ENCODE measurements around the gene ZFYVE19.

ZFYVE19 gene

DNA sequence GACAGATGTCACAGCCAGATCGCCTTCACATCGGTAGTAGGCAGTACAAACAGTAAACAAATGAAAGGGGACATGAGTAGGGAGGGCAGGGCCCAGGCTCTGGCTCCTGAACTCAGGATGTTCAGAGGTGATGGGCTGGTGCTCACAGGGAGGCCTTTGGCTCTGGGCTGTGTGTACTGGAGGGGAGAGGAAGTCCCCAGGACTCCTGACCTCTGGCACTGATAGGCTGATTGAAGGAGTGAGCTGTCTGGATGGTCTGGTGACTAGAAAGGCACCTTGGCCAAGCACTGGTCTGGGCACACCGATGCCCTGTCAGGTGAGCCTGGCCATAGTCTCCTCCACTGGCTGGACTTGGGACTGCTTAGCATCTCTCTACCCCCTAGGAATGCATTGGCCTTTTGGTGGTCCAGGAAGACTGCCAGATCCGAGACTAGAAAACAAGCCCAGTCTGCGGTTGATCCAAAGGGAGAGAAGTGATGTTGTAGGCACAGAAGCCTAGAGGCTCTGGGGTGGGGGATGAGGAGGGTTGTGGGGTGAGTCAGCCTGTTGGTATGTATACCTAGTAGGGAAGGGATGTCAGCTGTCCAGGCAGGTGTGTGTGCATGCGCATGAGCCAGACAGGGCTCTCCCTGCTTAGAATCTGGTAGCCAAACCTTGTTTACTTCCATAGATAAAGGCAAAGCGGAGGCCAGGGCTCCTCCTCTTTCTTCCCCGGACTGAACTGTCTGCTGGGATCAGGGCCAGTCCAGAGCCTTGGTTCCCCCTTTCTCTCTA is 38.8 kb downstream of the ZFYVE19 start:
- Histone ChIP-seq H3K4me3 (ENCODE audit: low read length in 2 of 2) (peak overlapping the region; percentile 68 to 87), H3K9ac (ENCODE audit: low read depth in 1 of 2, low read length in 2 of 2) (peak overlapping the region; percentile 88 to 94), H3K36me3 (ENCODE audit: control insufficient read depth in 2 of 2, insufficient read depth in 2 of 2, low read length in 2 of 2) (peaks cover 5% of the 10 kb centered on the region in 2 donors), H3K9me3 (ENCODE audit: control insufficient read depth in 2 of 2, low read length in 2 of 2) (no peaks in the 10 kb centered on the region), H3K4me1 (ENCODE audit: control insufficient read depth in 2 of 2, insufficient read depth in 2 of 2, low read length in 2 of 2) (peaks cover 25 to 26% of the 10 kb centered on the region in 2 donors), H3K27ac (ENCODE audit: low read depth in 2 of 2, low read length in 2 of 2) (peak overlapping the region; percentile 98), H3K27me3 (ENCODE audit: control insufficient read depth in 2 of 2, insufficient read depth in 2 of 2, low read length in 2 of 2) (no peaks in the 10 kb centered on the region)

DNA sequence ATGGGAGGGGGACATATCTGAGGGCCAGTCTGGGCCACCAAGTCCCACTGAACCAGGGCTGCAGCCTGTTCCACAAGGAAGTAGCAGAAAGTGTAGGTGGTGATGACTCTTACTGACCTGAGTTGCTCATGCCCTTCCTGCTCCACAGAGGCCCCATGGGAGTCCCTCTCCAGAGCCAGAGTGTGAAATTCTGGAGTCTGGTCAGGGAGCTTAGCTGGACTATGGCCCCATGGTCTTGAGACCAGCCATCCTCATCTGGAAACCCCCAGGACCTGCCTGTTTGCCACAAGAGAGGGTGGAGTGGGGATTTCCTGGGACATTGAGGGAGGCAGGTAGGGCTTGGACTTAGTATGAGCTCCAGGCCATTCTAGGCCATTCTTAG is 39.9 kb downstream of the ZFYVE19 start:
- H3K4me3 ChIP-seq (ENCODE audit: low read length in 2 of 2), result peak overlapping the region; percentile 68 to 87
- peaks cover 7 to 9% of the 10 kb centered on the region in 2 donors for H3K36me3 ChIP-seq (ENCODE audit: control insufficient read depth in 2 of 2, insufficient read depth in 2 of 2, low read length in 2 of 2)
- no peaks in the 10 kb centered on the region for H3K27me3 ChIP-seq (ENCODE audit: control insufficient read depth in 2 of 2, insufficient read depth in 2 of 2, low read length in 2 of 2)
- no peaks in the 10 kb centered on the region for H3K9me3 ChIP-seq (ENCODE audit: control insufficient read depth in 2 of 2, low read length in 2 of 2)
- peak overlapping the region; percentile 88 to 94 for H3K9ac ChIP-seq (ENCODE audit: low read depth in 1 of 2, low read length in 2 of 2)
- peak overlapping the region; percentile 98 for H3K27ac ChIP-seq (ENCODE audit: low read depth in 2 of 2, low read length in 2 of 2)
- H3K4me1 ChIP-seq (ENCODE audit: control insufficient read depth in 2 of 2, insufficient read depth in 2 of 2, low read length in 2 of 2), result peaks cover 26 to 31% of the 10 kb centered on the region in 2 donors

DNA sequence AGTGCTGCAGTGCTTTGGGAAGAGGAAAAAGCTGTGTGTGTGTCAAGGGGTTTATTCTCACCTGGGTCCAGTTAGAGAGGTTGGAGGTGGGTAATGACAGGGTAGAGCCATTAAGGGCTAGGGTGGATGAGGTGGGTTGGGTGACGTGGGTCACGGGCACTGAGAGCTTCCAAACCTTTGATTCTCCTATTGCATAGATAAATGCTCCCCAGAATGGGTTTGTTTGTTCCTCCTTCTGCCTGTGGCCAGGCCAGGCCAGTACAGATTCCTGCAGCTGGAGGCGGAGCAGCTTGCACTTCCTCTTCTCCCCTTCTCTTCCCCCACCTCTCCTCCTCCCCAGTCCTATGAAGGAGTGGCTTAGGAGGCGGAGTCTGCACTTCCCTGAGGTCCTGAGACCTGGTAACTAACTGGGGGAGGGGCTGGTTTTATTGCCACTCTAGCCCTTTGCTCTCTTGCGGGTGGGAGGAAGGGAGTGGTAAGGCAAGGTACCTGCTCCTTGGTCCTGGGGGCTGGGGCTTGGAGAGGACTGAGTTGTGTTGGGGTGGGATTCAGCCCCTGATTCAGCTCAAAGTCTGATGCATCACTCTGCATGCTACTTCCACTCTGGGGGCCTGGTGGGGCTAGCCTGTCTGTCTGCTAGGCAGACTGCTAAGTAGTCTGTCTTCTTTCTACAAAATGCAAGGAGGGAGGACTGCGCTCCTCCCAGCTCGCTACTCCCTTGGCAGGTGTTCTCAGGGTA is 40.5 kb downstream of the ZFYVE19 start:
- Histone ChIP-seq H3K4me1 (ENCODE audit: control insufficient read depth in 2 of 2, insufficient read depth in 2 of 2, low read length in 2 of 2) (peaks cover 31 to 35% of the 10 kb centered on the region in 2 donors), H3K9ac (ENCODE audit: low read depth in 1 of 2, low read length in 2 of 2) (peak overlapping the region; percentile 88 to 94), H3K27ac (ENCODE audit: low read depth in 2 of 2, low read length in 2 of 2) (peak overlapping the region; percentile 98), H3K27me3 (ENCODE audit: control insufficient read depth in 2 of 2, insufficient read depth in 2 of 2, low read length in 2 of 2) (no peaks in the 10 kb centered on the region), H3K36me3 (ENCODE audit: control insufficient read depth in 2 of 2, insufficient read depth in 2 of 2, low read length in 2 of 2) (peaks cover 9 to 12% of the 10 kb centered on the region in 2 donors), H3K9me3 (ENCODE audit: control insufficient read depth in 2 of 2, low read length in 2 of 2) (no peaks in the 10 kb centered on the region), H3K4me3 (ENCODE audit: low read length in 2 of 2) (peak overlapping the region; percentile 68 to 87)

DNA sequence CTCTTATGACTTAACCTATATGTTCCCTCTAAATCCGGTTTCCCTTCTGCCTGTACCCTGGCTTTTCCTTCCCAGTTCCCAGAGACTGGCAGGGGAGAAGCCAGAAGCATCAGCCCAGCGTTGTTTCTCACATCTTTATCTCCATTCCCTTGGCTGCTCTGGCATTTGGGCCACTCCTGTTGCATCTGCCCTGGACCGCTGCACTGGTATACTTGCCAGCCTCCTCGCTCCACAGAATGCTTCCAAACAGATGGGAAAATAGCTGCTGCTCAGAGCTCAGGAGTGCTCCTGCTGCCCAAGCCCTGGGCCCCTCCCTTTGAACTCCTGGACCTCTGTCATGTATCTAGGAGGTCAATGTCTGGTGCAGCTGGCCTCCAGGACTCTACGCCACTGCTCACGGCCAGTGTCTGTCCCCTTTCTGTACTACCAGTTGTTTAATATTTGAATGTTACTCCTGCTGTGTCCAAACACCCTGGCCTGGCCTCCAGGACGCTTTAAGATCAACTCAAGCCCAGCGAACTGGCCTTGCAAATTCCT is 43.8 kb downstream of the ZFYVE19 start:
- Histone ChIP-seq H3K9me3 (ENCODE audit: control insufficient read depth in 2 of 2, low read length in 2 of 2) (no peaks in the 10 kb centered on the region), H3K4me3 (ENCODE audit: low read length in 2 of 2) (no peak overlapping the region), H3K9ac (ENCODE audit: low read depth in 1 of 2, low read length in 2 of 2) (no peak overlapping the region), H3K27ac (ENCODE audit: low read depth in 2 of 2, low read length in 2 of 2) (peak overlapping the region; percentile 21 to 43), H3K36me3 (ENCODE audit: control insufficient read depth in 2 of 2, insufficient read depth in 2 of 2, low read length in 2 of 2) (peaks cover 36 to 39% of the 10 kb centered on the region in 2 donors), H3K27me3 (ENCODE audit: control insufficient read depth in 2 of 2, insufficient read depth in 2 of 2, low read length in 2 of 2) (no peaks in the 10 kb centered on the region), H3K4me1 (ENCODE audit: control insufficient read depth in 2 of 2, insufficient read depth in 2 of 2, low read length in 2 of 2) (peaks cover 38 to 42% of the 10 kb centered on the region in 2 donors)

DNA sequence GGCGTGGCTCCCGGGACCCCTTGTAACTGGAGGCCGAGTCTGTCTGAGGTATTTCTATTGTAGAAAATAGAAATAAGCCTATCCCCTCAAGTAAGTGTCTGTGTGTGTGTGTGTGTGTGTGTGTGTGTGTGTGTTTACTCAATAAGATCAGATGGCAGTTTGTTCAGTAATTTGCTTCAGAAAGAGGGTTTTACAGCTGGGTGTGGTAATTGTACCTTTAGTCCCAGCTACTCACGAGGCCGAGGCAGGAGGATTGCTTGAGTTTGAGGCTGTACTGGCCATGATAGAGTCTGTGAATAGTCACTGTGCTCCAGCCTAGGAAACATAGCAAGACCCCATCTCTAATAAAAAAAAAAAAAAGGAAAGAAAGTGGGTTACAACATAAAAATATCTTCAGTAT is 45.6 kb downstream of the ZFYVE19 start:
- peaks cover 48 to 53% of the 10 kb centered on the region in 2 donors for H3K36me3 ChIP-seq (ENCODE audit: control insufficient read depth in 2 of 2, insufficient read depth in 2 of 2, low read length in 2 of 2)
- H3K27me3 ChIP-seq (ENCODE audit: control insufficient read depth in 2 of 2, insufficient read depth in 2 of 2, low read length in 2 of 2), result no peaks in the 10 kb centered on the region
- no peaks in the 10 kb centered on the region for H3K9me3 ChIP-seq (ENCODE audit: control insufficient read depth in 2 of 2, low read length in 2 of 2)
- no peak overlapping the region for H3K4me3 ChIP-seq (ENCODE audit: low read length in 2 of 2)
- peak overlapping the region in 1 of 2 donors; percentile 49 for H3K9ac ChIP-seq (ENCODE audit: low read depth in 1 of 2, low read length in 2 of 2)
- peaks cover 46 to 52% of the 10 kb centered on the region in 2 donors for H3K4me1 ChIP-seq (ENCODE audit: control insufficient read depth in 2 of 2, insufficient read depth in 2 of 2, low read length in 2 of 2)
- peak overlapping the region; percentile 80 to 82 for H3K27ac ChIP-seq (ENCODE audit: low read depth in 2 of 2, low read length in 2 of 2)

DNA sequence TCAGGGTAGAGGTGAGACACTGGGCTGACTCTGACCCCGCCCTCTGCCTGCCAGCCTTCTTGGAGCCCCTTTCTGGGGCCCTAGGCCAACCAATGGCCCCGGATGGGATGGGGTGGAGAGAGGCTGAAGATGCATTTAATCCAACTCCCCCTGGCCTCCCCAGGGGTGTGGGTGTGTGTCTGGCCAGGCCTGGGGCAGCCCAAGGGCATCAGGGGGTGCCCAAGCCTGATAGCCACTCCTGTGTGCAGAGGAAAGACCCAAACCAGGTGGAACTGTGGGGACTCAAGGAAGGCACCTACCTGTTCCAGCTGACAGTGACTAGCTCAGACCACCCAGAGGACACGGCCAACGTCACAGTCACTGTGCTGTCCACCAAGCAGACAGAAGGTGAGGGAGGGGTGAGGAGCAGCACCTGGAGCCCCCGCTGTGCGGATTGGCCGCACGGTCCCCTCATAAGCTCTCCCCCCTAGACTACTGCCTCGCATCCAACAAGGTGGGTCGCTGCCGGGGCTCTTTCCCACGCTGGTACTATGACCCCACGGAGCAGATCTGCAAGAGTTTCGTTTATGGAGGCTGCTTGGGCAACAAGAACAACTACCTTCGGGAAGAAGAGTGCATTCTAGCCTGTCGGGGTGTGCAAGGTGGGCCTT is 46.5 kb downstream of the ZFYVE19 start:
- no peaks in the 10 kb centered on the region for H3K27me3 ChIP-seq (ENCODE audit: control insufficient read depth in 2 of 2, insufficient read depth in 2 of 2, low read length in 2 of 2)

DNA sequence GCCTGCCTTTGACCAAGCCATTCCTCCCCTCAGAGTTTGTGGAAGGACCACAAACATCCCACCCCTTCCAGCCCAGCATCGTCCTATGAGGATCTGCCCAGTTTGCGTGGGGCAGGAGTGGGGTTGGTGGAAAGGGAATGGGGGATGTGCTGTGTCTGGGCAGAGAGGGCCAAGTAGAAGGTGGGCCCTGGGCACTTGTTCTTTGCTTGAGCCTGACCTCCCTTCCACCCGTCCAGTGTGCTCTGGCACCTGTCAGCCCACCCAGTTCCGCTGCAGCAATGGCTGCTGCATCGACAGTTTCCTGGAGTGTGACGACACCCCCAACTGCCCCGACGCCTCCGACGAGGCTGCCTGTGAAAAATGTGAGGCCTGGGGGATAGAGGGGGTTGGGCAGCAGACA is 47.3 kb downstream of the ZFYVE19 start:
- Histone ChIP-seq H3K27me3 (ENCODE audit: control insufficient read depth in 2 of 2, insufficient read depth in 2 of 2, low read length in 2 of 2) (no peaks in the 10 kb centered on the region), H3K9me3 (ENCODE audit: control insufficient read depth in 2 of 2, low read length in 2 of 2) (no peaks in the 10 kb centered on the region), H3K36me3 (ENCODE audit: control insufficient read depth in 2 of 2, insufficient read depth in 2 of 2, low read length in 2 of 2) (peaks cover 55 to 57% of the 10 kb centered on the region in 2 donors), H3K4me1 (ENCODE audit: control insufficient read depth in 2 of 2, insufficient read depth in 2 of 2, low read length in 2 of 2) (peaks cover 47 to 56% of the 10 kb centered on the region in 2 donors), H3K4me3 (ENCODE audit: low read length in 2 of 2) (no peak overlapping the region), H3K9ac (ENCODE audit: low read depth in 1 of 2, low read length in 2 of 2) (no peak overlapping the region), H3K27ac (ENCODE audit: low read depth in 2 of 2, low read length in 2 of 2) (no peak overlapping the region)

More for the DNA sequence above, 46.5 kb downstream of the ZFYVE19 start:
- no peaks in the 10 kb centered on the region for H3K9me3 ChIP-seq (ENCODE audit: control insufficient read depth in 2 of 2, low read length in 2 of 2)
- H3K4me3 ChIP-seq (ENCODE audit: low read length in 2 of 2), result no peak overlapping the region
- H3K9ac ChIP-seq (ENCODE audit: low read depth in 1 of 2, low read length in 2 of 2), result peak overlapping the region in 1 of 2 donors; percentile 4
- peaks cover 41 to 53% of the 10 kb centered on the region in 2 donors for H3K4me1 ChIP-seq (ENCODE audit: control insufficient read depth in 2 of 2, insufficient read depth in 2 of 2, low read length in 2 of 2)
- peak overlapping the region; percentile 50 to 64 for H3K27ac ChIP-seq (ENCODE audit: low read depth in 2 of 2, low read length in 2 of 2)
- peaks cover 52 to 53% of the 10 kb centered on the region in 2 donors for H3K36me3 ChIP-seq (ENCODE audit: control insufficient read depth in 2 of 2, insufficient read depth in 2 of 2, low read length in 2 of 2)

DNA sequence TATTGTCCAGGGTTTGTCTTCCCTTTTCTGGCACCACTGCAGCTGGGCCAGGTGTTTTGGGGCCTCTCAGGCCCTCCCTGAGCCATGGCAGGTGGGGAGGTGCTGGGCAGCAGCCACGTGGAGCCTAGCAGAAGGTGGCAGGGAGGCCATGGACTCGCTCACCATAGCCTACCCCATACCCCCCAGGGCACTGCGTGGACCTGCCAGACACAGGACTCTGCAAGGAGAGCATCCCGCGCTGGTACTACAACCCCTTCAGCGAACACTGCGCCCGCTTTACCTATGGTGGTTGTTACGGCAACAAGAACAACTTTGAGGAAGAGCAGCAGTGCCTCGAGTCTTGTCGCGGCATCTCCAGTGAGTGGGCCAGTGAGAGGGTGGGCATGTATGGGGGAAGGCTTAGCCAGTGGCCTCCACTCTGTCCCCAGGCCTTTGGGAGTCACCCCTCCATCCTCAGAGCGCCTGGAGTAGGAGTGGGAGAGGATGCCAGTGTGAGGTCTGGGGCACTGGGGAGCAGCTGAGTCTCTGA is 48.9 kb downstream of the ZFYVE19 start:
- Histone ChIP-seq H3K9me3 (ENCODE audit: control insufficient read depth in 2 of 2, low read length in 2 of 2) (no peaks in the 10 kb centered on the region), H3K36me3 (ENCODE audit: control insufficient read depth in 2 of 2, insufficient read depth in 2 of 2, low read length in 2 of 2) (peaks cover 49 to 51% of the 10 kb centered on the region in 2 donors), H3K4me1 (ENCODE audit: control insufficient read depth in 2 of 2, insufficient read depth in 2 of 2, low read length in 2 of 2) (peaks cover 49 to 55% of the 10 kb centered on the region in 2 donors), H3K9ac (ENCODE audit: low read depth in 1 of 2, low read length in 2 of 2) (no peak overlapping the region), H3K27me3 (ENCODE audit: control insufficient read depth in 2 of 2, insufficient read depth in 2 of 2, low read length in 2 of 2) (no peaks in the 10 kb centered on the region), H3K4me3 (ENCODE audit: low read length in 2 of 2) (no peak overlapping the region), H3K27ac (ENCODE audit: low read depth in 2 of 2, low read length in 2 of 2) (no peak overlapping the region)

DNA sequence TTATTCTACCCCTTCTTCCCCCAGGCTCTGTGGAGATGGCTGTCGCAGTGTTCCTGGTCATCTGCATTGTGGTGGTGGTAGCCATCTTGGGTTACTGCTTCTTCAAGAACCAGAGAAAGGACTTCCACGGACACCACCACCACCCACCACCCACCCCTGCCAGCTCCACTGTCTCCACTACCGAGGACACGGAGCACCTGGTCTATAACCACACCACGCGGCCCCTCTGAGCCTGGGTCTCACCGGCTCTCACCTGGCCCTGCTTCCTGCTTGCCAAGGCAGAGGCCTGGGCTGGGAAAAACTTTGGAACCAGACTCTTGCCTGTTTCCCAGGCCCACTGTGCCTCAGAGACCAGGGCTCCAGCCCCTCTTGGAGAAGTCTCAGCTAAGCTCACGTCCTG is 49.9 kb downstream of the ZFYVE19 start:
- H3K9me3 ChIP-seq (ENCODE audit: control insufficient read depth in 2 of 2, low read length in 2 of 2), result no peaks in the 10 kb centered on the region
- H3K36me3 ChIP-seq (ENCODE audit: control insufficient read depth in 2 of 2, insufficient read depth in 2 of 2, low read length in 2 of 2), result peaks cover 47 to 49% of the 10 kb centered on the region in 2 donors
- peak overlapping the region in 1 of 2 donors; percentile 57 for H3K9ac ChIP-seq (ENCODE audit: low read depth in 1 of 2, low read length in 2 of 2)
- peak overlapping the region; percentile 69 to 83 for H3K27ac ChIP-seq (ENCODE audit: low read depth in 2 of 2, low read length in 2 of 2)
- H3K4me1 ChIP-seq (ENCODE audit: control insufficient read depth in 2 of 2, insufficient read depth in 2 of 2, low read length in 2 of 2), result peaks cover 49 to 51% of the 10 kb centered on the region in 2 donors
- no peaks in the 10 kb centered on the region for H3K27me3 ChIP-seq (ENCODE audit: control insufficient read depth in 2 of 2, insufficient read depth in 2 of 2, low read length in 2 of 2)
- no peak overlapping the region for H3K4me3 ChIP-seq (ENCODE audit: low read length in 2 of 2)

Measured in mucosa of rectum (tissue), 2 donors.